Uterus (tissue), 4 donors: ENCODE measurements around the gene UGT1A10. TPM values are rescaled to one million over a fixed set of nuclear protein-coding genes. Genes with fewer than 3 reads are reported as not detected.

Source experiments
- DNase-seq, 2 donors: peaks; one replicate each; pipeline ENCODE4 v3.0.0-alpha.2; 2019 to 2020
- H3K27ac ChIP-seq, 2 donors: fragments of 200-600 bp; sonication (generic); 1 replicate in 1 of 2; 2 replicates in 1 of 2; pipeline ENCODE4 v1.5.1; 2016 to 2018
- H3K27me3 ChIP-seq, 2 donors: fragments of 200-600 bp; sonication (generic); one replicate each; pipeline ENCODE4 v1.5.1; 2018 to 2019; ENCODE audit warnings: control low read depth in 1 of 2
- H3K36me3 ChIP-seq, 2 donors: fragments of 200-600 bp; sonication (generic); one replicate each; pipeline ENCODE4 v1.5.1; 2019; ENCODE audit warnings: control low read depth in 1 of 2
- H3K4me1 ChIP-seq, 2 donors: fragments of 200-600 bp; sonication (generic); one replicate each; pipeline ENCODE4 v1.5.1; 2018 to 2019; ENCODE audit warnings: control low read depth in 1 of 2
- H3K4me3 ChIP-seq, 2 donors: fragments of 200-600 bp; sonication (generic); 1 replicate in 1 of 2; 2 replicates in 1 of 2; pipeline ENCODE4 v1.5.1; 2018 to 2019; ENCODE audit warnings: mild to moderate bottlenecking in 1 of 2
- H3K9me3 ChIP-seq, 2 donors: fragments of 200-600 bp; sonication (generic); one replicate each; pipeline ENCODE4 v1.5.1; 2019; ENCODE audit warnings: control low read depth in 1 of 2
- CTCF ChIP-seq, 4 experiments: fragments of 200-600 bp in 2 of 4; fragments of 450-650 bp in 2 of 4; sonication (generic) in 2 of 4; IDR thresholded peaks; one replicate each; pipeline ENCODE4 v1.5.1; 2016 to 2019; ENCODE audit warnings: antibody characterized with exemption in 4 of 4, mild to moderate bottlenecking in 2 of 4, moderate library complexity in 1 of 4
- POLR2A ChIP-seq, 2 donors: fragments of 450-650 bp; IDR thresholded peaks; one replicate each; pipeline ENCODE4 v1.6.1; 2016; ENCODE audit warnings: antibody characterized with exemption in 2 of 2, mild to moderate bottlenecking in 1 of 2, moderate library complexity in 1 of 2
- intact Hi-C: fragments of 100-400 bp; cut with DNase I; formaldehyde crosslinking; loops from one replicate; pipeline ENCODE4 v1.15.1; 2023; ENCODE audit warnings: low total_unique reads
- total RNA-seq, 4 donors: library from RNA; depleted of rRNA in 3 of 4; stranded (reverse); fragments of >200 nt in 3 of 4; gene quantifications; one replicate each; pipeline versions ENCODE4 v1.1.0 to v1.2.4, GENCODE V29; 2014 to 2023
- donor health status: DM: yes; HTN: yes; CAD: no.

The UGT1A10 gene
- total RNA-seq, 4 donors from 2014 or later = not detected

- no peak overlapping the region for H3K4me3 ChIP-seq
- H3K27me3 ChIP-seq = no peaks in the 10 kb centered on the region
- H3K9me3 ChIP-seq = no peaks in the 10 kb centered on the region
- no peak overlapping the region for H3K27ac ChIP-seq
- no peaks in the 10 kb centered on the region for H3K36me3 ChIP-seq
- TF ChIP-seq CTCF (IDR thresholded peaks at IDR 0.05) = no peak
- no peak for TF ChIP-seq POLR2A (IDR thresholded peaks at IDR 0.05)
- no peaks in the 10 kb centered on the region for H3K4me1 ChIP-seq
- intact Hi-C loops = no loop called here
- no peak for DNase-seq
These were observed 35.9 kb upstream of the UGT1A10 start for GRCh38 chr2:233600386-233600785.

- H3K4me3 ChIP-seq = no peak overlapping the region
- no peaks in the 10 kb centered on the region for H3K9me3 ChIP-seq
- TF ChIP-seq POLR2A (IDR thresholded peaks at IDR 0.05) (no peak), CTCF (IDR thresholded peaks at IDR 0.05) (no peak)
- no peaks in the 10 kb centered on the region for H3K4me1 ChIP-seq
- DNase-seq = no peak
- no peaks in the 10 kb centered on the region for H3K27me3 ChIP-seq
- intact Hi-C loops = no loop called here
- H3K27ac ChIP-seq = no peak overlapping the region
- H3K36me3 ChIP-seq = no peaks in the 10 kb centered on the region
These were observed 34.2 kb upstream of the UGT1A10 start for GRCh38 chr2:233602076-233602475.

- TF ChIP-seq CTCF (IDR thresholded peaks at IDR 0.05) (no peak), POLR2A (IDR thresholded peaks at IDR 0.05) (no peak)
- H3K27me3 ChIP-seq = no peaks in the 10 kb centered on the region
- DNase-seq = no peak
- intact Hi-C loops = no loop called here
- H3K27ac ChIP-seq = no peak overlapping the region
- no peaks in the 10 kb centered on the region for H3K4me1 ChIP-seq
- no peaks in the 10 kb centered on the region for H3K9me3 ChIP-seq
- no peak overlapping the region for H3K4me3 ChIP-seq
- H3K36me3 ChIP-seq = no peaks in the 10 kb centered on the region
These were observed 32.7 kb upstream of the UGT1A10 start for GRCh38 chr2:233603520-233603919.

- intact Hi-C loops = no loop called here
- Histone ChIP-seq H3K9me3 (no peaks in the 10 kb centered on the region), H3K27me3 (no peaks in the 10 kb centered on the region), H3K36me3 (no peaks in the 10 kb centered on the region), H3K4me1 (no peaks in the 10 kb centered on the region), H3K27ac (no peak overlapping the region), H3K4me3 (no peak overlapping the region)
- no peak for DNase-seq
- TF ChIP-seq CTCF (IDR thresholded peaks at IDR 0.05) = no peak
- no peak for TF ChIP-seq POLR2A (IDR thresholded peaks at IDR 0.05)
These were observed 31.4 kb upstream of the UGT1A10 start for GRCh38 chr2:233604826-233605225.

GRCh38 chr2:233605680-233606079 is 30.6 kb upstream of the UGT1A10 start:
- Histone ChIP-seq H3K36me3 (no peaks in the 10 kb centered on the region), H3K4me3 (no peak overlapping the region), H3K27ac (no peak overlapping the region), H3K9me3 (no peaks in the 10 kb centered on the region), H3K27me3 (no peaks in the 10 kb centered on the region), H3K4me1 (no peaks in the 10 kb centered on the region)
- TF ChIP-seq CTCF (IDR thresholded peaks at IDR 0.05) = no peak
- TF ChIP-seq POLR2A (IDR thresholded peaks at IDR 0.05) = no peak
- intact Hi-C loops = no loop called here
- DNase-seq = no peak
